ENCODE measurements around the gene CDADC1.
A peak's percentile ranks its signal among the peaks of the same experiment; 100 is the strongest.

The CDADC1 gene

DNA sequence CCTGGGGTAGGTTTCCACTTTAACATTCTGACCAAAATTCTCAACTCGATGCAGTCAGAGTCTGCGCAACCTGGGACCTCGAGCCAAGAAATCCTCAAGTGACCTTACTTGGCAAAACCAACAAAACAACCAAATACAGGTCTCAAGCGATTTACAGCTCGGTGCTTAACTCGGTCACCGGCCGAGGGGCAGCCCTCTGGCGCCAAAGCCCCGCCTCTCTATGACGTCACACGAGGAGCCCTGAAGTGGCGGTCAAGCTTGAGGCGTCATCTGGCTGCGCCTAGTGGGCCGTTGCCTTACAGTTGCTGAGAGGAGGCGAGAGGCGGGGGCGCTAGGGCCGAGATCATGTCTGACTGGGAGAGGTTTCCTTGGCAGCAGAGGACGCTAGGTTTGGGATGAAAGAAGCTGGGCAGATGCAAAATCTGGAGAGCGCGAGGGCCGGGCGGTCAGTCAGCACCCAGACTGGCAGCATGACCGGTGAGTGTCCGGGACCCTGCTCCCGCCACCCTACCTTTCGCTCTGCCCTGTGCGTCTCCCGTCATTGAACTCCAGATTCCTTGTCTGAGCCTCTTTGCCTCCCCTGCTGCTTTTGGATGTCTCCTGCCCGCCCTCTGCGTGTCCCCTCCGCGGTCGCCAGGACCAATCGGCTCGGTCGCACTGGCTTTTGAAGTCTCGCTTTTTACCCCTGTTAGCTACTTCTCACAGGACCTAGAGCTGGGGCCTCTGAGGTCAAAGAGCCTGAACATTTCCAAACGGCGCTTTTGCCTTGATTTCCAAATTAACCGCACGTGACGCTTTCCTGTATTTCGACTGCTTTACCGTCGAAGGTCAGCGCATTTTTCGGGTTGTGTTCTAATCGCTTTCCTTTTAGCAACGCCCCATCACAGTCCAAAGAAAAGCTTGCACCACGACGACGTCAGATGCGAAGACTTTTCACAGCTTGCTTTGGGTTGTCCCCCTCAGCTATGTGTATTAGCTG is at the start of gene CDADC1:
TSS of gene CDADC1 (plus strand) at position 283 of the 979 bp plus-strand sequence. CDS start at position 396, 113 bp downstream.
- peak; percentile 97 for DNase-seq

DNA sequence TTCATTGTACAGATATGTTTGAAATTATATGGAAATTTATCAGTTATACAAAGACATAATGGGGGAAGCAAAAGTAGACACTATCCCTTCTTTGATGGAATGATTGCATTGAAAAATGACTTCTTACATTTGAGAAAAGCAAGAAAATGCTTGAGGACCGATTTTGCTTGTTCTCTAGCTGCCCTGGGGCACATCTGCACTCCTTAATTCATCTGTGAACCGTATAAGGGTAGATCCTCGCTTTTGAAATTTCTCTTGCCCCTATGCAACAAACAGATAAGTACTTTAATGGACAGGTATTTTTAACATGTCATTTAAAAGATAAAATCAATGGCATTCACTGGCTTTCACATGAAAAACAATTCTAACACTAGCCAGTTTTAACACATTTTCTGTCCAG is 41.1 kb upstream of the CDADC1 start:
- DNase-seq, result no peak

DNA sequence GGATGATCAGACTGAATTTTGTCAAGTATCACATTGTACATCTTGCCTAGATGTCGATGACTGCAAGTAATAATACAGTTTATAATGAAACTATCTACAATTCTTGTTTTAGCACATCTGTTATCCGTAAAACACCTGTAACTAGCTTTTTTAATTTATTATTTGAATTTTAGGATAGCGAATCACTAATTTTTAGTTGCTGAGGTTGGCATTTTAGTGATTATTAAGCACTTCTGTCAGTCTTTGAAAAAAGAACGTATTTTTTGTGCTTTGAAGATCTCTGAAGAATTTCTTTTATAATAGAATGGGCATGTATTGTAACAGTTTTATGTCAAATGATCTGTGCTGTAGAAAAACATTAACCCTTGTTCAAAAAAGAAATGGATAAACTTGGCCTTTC is 39.1 kb upstream of the CDADC1 start:
- DNase-seq, result no peak

GRCh38 chr13:49210114-49210513 is 37.6 kb upstream of the CDADC1 start:
- no peak for DNase-seq

DNA sequence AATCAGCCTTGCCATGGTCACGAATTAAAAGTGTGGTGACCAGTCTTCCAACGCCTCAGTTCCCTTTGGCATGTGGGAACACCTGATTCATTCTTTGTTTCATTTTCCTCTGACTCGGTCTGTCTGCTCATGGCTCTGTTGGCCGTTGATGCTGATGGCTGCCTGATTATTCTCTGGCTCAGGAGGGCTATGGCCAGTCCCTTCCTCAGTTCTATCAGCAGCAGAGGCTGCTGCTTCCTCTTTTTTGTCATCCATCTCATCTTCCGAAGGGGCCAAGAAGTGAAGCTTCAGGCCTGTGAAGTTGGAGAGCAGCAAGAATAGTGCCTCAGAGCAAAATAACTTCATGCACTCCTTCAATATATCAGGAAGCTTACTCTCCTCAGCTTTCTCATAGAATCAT is 37.1 kb upstream of the CDADC1 start:
- no peak for DNase-seq

GRCh38 chr13:49213539-49213938 is 34.2 kb upstream of the CDADC1 start:
- DNase-seq, result no peak

DNA sequence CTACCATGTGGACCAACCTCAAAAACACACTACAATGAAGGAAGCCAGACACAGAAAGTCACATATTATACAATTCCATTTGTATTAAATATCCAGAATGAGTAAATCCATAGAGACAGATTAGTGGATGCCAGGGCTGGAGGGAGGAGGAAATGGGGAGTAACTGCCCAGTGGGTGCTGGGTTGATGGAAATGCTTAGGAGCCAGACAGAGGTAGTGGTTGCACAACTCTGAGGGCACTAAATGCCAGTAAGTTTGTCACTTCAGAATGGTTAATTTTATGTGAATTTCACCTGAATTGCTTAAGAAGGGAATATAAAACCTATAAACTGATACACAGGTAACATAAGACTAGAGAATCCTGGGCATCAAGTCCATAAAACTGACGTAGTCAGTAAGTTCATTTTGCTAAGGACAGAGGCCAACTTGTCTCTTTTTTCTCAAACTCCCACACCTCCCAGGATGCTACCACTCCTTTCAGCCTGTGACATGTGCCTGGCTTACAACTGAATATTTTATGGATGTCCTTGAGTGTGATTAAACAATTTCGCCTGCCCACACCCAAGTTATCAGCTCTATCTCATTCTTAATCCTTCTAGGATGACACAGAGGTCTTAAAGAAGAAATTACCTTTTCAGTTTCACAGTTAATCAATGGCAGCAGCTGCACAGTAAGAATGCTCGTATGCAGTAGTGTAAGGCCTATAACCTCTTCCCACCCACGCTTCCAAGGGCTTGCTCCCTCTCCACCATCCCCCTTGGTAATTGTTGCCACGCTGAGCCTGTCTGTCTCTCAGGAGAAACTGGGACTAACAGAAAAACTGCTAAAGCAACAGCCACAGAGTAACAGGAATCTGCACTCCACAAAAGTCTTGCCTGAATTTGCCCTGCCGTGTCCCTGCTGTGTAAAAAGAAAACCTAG is 33.5 kb upstream of the CDADC1 start:
- no peak for DNase-seq

GRCh38 chr13:49214917-49215376 is 32.8 kb upstream of the CDADC1 start:
- DNase-seq, result no peak

DNA sequence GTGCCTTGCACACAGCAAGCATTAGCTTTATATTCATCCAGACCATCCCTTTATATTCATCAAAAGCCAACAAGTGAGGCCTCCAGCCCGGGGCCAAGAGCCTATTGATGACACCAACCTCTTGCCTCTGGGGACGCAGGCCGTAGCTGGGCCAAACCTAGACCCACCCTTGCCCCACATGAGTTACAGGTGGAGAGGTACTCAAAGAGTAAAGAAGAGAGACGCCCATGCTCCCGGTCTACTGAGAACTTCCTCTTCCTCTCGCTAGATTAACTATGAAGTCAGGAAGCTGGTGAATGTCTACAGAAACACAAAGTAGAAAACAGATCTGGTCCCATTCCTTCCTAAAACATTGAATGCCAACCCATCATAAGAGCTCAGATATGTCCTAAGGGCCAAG is 31.4 kb upstream of the CDADC1 start:
- DNase-seq, result no peak

GRCh38 chr13:49217962-49218492 is 29.7 kb upstream of the CDADC1 start:
- no peak for DNase-seq

GRCh38 chr13:49218493-49219051 is 29.2 kb upstream of the CDADC1 start:
- DNase-seq, result no peak

DNA sequence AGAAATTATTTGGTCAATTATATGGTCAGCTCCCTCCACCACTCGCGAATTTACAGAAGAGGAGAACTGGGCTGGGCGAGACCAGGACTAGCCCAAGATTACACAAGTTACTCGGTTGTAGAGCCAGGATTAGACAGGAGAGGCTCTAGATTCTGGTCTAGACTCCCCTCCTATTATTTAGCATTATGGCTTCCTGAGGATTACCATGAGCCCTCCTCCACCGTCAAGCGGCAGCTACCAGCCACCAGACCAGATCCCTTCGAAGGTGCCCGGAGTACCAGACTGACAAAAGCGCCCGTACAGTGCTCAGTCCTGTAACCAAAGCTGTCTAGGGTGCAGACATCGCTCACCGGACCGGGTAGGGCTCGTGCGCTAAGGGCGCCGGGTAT is 28.1 kb upstream of the CDADC1 start:
- DNase-seq, result no peak

DNA sequence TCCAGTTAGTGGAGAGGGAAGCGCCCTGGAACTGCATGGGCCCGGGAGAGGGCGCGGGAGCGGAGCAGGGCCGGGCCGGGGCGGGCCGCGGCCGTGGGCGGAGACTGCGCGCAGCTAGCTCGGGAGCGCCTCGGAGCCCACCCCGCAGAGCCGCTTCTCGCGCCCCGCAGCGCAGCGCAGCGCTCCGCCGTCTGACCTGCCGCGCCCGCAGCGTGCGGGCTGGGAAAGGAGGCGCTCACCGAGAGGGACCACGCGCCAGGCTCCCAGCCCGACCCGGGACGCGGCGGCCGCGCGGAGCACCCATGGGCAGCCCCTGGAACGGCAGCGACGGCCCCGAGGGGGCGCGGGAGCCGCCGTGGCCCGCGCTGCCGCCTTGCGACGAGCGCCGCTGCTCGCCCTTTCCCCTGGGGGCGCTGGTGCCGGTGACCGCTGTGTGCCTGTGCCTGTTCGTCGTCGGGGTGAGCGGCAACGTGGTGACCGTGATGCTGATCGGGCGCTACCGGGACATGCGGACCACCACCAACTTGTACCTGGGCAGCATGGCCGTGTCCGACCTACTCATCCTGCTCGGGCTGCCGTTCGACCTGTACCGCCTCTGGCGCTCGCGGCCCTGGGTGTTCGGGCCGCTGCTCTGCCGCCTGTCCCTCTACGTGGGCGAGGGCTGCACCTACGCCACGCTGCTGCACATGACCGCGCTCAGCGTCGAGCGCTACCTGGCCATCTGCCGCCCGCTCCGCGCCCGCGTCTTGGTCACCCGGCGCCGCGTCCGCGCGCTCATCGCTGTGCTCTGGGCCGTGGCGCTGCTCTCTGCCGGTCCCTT is 27.5 kb upstream of the CDADC1 start, which contains the start of gene MLNR:
TSS of gene MLNR (plus strand) at position 303 of the 820 bp plus-strand sequence. CDS start at position 303, 0 bp downstream.
- DNase-seq, result no peak

DNA sequence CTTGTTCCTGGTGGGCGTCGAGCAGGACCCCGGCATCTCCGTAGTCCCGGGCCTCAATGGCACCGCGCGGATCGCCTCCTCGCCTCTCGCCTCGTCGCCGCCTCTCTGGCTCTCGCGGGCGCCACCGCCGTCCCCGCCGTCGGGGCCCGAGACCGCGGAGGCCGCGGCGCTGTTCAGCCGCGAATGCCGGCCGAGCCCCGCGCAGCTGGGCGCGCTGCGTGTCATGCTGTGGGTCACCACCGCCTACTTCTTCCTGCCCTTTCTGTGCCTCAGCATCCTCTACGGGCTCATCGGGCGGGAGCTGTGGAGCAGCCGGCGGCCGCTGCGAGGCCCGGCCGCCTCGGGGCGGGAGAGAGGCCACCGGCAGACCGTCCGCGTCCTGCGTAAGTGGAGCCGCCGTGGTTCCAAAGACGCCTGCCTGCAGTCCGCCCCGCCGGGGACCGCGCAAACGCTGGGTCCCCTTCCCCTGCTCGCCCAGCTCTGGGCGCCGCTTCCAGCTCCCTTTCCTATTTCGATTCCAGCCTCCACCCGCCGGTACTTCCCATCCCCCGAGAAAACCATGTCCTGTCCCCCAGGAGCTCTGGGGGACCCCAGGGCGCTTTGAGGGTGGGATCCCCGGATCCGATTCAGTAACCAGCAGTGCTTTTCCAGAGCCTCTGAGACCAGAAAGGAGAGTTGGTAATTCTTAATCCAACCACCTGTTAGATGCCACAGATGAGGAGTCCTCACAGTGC is 26.7 kb upstream of the CDADC1 start:
- DNase-seq, result no peak

- no peak for DNase-seq
These were observed 26.1 kb upstream of the CDADC1 start for GRCh38 chr13:49221590-49221965.

GRCh38 chr13:49225223-49226042 is 22.3 kb upstream of the CDADC1 start:
- no peak for DNase-seq

DNA sequence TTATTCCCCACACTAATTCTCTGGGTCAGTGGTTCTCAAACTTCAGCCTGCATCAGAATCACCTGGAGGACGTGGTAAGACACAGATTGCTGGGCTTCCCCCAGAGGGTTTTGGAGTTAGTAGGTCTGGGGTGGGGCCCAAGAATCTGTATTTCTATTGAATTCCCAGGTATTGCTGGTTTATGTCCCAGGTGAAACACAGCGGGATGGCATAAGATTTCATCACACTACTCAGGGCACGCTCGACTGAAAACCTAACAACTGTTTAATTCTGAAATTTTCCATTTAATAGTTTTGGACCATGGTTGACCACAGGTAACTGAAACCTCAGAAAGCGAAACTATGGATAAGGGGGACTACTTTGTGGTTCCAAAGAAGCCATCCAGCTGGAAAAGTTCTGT is 21.1 kb upstream of the CDADC1 start:
- DNase-seq, result no peak

DNA sequence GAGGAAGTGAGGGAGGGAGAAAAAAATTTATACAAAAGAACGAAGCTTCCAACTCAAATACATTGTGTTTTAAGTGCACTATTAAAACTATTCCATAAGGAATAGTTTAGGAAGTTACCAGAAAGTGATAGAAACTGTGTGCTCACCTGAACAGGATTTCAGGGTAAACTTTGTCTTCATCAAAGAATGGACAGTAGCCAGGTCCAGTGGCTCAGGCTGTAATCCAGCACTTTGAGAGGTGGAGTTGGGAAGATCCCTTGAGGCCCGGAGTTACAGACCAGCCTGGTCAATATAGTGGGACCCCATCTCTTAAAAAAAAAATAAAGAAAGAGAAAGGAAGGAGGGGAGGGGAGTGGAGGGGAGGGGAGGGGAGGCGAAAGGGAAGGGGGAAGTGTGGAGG is 13.0 kb upstream of the CDADC1 start:
- no peak for DNase-seq

DNA sequence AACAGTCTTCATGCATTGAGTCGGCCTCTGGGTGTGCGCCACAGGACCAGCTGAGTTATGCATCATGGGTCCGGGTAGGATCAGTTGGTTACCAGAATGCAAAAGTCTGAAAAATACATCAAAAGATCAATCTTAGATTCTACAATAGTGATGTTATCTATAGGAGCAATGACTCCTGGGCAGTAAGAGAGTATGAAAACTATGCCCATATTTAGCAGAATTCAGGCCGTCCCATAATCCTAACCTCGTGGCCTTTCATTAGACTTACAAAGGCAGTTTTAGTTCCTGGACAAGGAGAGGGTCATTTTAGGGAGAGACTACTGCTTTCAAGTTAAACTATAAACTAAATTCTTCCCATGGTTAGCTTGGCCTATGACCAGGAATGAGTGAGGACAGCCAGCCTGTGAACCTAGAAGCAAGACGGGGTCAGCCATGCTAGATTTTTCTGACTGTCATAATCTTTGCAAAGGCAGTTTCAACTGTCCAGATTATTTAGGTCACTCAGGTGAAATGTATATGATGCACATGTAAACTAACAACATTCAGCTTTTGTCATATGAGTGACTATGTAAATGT is 11.8 kb upstream of the CDADC1 start:
- DNase-seq, result no peak

- DNase-seq, result no peak
These were observed 9.1 kb upstream of the CDADC1 start for GRCh38 chr13:49238621-49239020.
